ENCODE data around the gene PEAK1.
A peak's percentile ranks its signal among the peaks of the same experiment; 100 is the strongest.
"Not testable (repeated sequence)": the region's sequence is repeated elsewhere in the genome, so short reads cannot be mapped to it uniquely, and the experiment has no call there.

The PEAK1 gene

DNA sequence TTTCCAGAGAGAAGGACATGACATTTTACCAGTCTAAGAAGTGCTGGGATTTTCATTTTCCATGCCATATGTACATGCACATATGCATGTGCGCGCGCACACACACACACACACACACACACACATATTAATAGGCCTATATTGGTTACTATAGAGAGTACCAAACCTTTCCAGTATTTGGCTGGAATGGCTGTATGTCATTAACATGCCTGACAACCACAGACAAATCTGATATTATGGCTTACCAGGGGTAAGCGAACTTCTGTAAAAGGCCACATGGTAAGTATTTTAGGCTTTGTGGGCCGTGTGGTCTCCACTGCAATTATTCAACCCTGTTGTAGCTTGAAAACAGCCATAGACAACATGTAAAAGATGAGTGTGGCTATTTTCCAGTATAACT lies 251.8 kb downstream of the PEAK1 start:
- DNase-seq, result no peak

DNA sequence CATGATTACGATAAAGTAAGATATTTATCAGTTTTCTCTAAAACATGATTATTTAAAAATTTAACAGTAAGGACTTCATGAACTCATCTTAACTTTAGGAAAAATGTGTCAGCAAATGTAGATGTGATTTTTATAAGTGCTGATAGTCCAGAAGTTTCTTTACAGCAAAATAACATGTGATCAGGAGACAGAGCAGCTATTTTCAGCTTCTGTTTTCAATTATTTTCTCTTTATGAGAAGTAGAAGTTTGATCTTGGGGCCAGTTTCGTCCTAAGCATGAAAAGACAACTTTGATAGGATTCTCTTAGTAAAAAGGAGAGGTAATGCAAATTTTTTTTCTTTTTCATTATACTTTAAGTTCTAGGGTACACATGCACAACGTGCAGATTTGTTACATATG lies 252.5 kb downstream of the PEAK1 start:
- no peak for DNase-seq

DNA sequence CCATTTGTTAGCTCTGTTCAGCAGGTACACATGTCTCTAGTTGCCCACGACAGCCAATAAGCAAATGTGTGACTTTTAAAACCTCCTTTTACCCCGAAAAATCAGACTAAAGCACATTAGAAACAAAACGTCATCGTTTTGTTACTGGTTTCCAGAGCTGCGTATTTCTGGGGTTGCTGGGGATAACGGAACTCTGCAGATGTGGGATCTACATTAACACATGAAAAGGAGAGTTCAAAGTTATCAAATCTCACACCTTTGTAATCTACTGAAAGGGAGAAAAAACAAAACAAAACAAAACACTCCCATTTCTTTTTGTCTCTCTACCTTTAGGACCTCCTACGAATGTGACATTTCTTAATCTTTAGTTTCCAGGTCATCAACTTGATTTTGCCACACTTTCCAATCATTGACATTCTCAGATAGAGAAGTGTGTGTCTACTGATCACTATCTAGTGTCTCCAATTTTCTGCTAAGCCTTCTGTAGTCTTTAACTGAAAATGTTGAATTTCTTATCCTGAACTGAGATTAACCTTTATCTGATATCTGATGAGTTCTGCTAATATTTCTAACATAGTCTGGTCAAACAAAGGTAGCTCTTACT lies 256.0 kb downstream of the PEAK1 start:
- DNase-seq, result no peak

DNA sequence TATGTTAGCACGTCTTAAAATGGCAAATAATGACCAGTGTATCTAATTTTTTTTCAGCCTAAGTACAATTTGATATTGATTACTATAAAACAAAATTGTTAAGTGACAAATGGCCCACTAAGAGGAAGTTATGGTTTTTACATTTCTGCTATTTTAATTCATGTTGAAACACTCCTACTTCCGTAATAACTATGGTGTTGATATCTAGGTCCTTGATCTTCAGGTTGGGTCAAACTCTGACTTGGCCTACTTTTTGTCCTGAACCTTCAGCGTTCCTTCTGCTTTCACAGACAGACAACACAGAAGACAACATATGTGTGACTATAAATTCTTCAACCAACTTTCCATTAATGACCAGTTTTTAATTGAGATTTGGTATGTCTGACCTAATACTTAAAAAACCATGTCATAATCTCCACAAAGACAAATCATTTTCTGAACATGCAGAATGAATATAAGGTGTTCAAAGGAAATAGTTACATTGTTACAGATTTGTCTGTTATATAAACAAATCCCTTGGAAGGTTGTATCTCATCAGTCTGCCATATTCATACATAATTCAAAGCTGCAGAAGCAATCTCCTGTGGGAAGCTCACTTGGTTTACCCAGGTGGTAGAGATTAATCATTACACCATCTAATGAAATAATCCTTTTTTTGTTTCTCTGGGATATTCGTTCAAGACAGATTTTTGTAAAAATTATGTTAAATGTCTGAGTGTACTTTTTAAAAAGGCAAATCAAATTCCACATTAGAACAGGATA lies 256.9 kb downstream of the PEAK1 start:
- peak; percentile 65 for DNase-seq

DNA sequence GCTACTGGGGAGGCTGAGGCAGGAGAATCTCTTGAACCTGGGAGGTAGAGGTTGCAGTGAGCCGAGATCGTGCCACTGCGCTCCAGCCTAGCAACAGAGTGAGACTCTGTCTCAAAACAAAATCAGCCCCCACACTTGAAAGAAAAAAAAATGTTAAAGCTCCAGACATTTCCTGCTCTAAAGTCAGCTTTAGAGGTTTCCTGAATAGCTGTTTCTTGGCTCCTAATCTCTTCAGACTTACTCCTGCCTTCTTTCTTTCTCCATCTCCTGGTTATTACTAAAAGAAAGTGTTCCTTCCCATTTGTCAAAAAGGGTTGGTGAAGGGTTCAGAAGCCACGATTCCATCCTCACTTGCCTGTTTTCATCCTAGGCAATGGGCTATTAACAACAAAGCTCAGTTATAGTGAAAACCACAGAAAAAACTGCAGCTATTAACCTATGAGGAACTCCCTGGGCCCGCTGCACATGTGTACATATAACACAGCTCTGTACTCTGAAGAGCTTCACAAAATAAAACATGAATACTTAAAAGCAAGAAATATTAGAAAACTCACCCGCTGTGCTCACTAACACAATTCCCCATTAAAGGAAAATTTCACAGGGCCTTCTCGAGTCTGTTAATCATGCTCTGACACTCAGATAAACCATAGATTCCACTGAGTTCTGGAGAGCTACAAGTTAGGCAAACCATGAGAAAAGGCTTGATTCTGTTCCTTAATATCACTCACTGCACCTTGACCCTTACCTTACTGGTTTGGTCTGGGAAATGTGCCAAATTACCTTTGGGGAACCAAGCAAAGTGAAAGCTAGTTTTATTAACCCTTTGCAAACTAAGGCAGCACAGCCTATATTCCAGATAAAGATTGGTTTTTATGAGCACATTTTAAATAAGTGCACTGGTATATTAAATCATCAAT lies 259.1 kb downstream of the PEAK1 start:
- peak; percentile 16 for DNase-seq

DNA sequence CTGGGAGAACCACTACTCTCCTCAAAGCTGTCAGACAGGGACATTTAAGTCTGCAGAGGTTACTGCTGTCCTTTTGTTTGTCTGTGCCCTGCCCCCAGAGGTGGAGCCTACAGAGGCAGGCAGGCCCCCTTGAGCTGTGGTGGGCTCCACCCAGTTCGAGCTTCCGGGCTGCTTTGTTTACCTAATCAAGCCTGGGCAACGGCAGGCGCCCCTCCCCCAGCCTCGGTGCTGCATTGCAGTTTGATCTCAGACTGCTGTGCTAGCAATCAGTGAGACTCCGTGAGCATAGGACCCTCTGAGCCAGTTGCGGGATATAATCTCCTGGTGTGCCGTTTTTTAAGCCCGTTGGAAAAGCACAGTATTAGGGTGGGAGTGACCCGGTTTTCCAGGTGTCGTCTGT lies 263.9 kb downstream of the PEAK1 start:
- DNase-seq, result not testable (repeated sequence)

DNA sequence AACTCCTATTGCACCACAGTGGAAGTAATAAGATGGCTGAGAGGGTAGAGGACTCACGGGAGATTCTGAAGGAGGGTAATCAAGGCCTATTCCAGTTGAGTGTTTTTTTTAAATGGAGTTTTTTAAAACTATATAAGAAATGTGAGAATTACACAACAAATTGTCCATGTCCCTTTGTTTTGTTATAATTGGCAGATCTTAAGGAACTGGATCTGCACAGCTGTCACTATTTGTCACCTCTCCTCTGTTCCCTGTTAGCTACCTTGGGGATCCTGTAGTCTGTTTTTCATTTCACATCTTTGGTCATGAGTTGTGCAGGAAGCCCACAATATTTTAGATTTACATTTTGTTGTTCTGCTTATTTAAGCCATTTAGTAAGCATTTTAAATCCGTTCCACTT lies 271.7 kb downstream of the PEAK1 start:
- DNase-seq, result no peak

DNA sequence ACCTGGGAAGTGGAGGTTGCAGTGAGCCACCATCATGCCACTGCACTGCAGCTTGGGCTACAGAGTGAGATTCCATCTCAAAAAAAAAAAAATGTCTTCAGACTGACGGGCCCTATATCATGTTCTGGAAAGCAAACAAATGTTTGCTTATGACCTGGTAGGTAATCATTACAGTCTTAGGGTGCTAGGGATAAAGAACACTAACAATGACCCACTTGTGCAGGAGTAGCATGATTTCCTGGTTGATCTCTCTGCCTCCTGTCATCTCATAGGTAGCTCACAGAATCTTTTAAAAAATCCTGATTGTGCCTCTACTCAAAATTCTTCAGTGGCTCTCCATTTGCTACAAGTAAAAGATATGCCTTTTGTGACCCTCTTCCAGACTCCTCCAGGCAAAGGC lies 274.5 kb downstream of the PEAK1 start:
- DNase-seq, result no peak

DNA sequence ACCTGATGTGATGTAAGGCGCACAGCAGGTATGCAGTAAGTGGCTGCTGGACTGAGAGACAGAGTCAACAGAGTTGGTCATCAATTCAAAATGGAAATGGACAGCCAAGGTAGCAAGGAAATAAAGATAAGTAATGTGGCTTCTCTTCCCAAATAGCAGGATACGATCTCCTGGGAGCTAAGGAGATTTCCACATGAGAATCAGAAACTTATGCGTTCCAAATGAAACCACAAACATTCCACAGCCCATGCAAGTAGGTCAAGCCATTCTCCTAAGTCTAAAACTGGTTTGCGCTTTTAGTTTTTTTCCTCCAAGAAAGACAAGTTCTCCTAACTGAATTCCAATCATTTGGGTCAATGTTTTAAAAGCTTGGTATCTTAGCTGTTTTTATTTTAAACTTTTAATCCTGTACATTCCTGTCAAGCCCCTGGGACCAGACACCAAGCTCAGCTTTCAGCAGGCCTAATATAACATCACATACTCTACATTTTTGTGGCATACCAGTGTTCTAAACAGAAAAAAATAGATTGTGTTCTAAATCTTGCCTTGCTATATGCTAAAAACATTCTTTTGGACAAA lies 275.3 kb downstream of the PEAK1 start:
- DNase-seq, result no peak

DNA sequence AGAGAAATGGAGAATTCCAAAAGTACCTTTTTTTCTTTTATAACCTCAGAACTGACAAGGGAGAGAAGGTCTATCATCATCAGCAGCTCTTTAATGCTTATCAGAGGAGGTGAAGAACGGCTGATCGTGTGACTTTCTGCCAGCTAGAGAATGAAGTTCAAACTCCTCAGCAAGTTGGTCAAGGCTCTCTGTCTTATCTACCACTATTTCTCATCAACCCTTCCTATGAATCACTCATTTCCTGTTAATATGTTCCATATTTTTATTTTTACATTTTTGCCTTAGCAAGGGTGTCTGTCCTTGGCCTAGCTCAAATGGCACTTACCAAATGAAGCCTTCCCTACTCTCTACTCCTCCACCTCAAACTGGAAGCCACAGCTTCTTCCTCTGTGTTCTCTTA lies 275.9 kb downstream of the PEAK1 start:
- DNase-seq, result no peak

DNA sequence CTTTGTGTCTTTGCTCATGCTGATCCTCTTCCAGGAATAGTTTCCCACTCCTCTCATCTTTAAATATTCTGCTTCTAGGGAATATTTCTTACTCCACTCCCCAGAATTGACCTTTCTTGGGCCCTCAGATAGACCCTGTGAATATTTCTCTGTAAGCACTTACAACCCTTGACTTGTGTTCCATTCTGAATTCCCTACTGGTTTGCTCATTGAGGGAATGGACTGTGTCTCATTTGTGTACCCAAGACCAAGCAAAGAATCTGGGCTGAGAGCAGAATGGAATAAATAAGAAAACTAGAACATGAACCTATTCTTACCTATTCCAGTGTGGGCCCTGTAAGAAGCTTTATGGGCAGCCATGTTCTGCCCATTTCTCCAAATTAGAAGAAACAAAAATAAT lies 276.3 kb downstream of the PEAK1 start:
- DNase-seq, result no peak

DNA sequence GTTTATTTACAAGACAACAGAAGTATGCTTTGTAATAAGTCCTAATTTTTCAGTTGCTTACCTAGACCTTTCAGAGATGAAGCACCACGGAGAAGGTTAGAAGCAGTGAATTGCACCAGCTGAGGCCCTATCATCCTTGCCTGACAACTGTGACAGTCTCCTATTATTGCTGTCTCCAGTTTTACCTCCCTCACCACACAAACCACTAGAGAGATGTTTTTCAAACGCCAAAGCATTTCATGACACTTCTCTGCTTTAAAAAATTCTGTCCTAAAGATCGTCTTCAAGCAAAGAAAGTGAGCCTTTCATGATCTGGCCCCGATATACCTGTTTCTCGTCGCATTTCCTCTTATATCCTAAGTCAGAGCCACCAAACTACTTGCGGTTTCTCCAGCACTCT lies 276.7 kb downstream of the PEAK1 start:
- DNase-seq, result no peak

DNA sequence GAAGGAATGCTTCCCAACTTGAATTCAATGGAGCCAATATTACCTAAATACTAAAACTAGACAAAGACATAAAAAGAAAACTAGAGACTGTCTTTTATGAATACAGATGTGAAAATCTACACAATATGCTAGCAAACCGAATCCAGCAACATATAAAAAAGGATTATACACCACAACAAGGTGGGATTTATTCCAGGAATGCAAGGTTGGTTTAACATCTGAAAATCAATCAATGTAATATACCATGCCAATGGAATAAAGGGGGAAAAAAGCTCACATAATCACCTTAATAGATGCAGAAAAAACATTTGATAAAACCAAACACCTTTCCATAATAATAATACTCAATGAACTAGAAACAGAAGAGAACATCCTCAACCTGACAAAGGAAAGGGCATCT lies 279.7 kb downstream of the PEAK1 start:
- DNase-seq, result no peak

DNA sequence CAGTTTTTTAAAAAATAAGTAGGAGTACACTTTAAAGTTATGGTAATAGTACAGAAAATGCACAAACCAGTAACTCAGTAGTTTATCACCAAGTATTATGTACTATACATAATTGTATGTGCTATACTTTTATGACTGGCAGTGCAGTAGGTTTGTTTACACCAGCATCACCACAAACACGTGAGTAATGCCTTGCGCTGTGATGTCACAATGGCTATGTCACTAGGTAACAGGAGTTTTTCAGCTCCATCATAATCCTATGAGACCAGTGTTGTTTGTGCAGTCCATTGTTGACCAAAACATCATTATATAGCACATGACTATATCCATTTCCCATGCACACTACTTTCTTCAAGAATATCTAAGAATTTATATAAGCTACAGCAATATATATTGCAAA lies 280.6 kb downstream of the PEAK1 start:
- DNase-seq, result no peak

DNA sequence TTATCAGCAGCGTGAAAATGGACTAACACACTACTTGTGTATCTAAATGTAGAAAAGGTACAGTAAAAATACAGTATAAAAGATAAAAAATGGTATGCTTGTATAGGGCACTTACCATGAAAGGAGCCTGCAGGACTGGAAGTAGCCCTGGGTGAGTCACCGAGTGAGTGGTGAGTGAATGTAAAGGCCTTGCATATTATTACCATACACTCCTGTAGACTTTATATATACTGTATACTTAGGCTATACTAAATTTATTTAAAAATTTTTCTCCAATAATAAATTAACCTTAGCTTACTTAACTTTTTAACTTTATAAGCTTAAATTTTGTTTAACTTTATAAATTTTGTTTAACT lies 281.8 kb downstream of the PEAK1 start:
- DNase-seq, result no peak

DNA sequence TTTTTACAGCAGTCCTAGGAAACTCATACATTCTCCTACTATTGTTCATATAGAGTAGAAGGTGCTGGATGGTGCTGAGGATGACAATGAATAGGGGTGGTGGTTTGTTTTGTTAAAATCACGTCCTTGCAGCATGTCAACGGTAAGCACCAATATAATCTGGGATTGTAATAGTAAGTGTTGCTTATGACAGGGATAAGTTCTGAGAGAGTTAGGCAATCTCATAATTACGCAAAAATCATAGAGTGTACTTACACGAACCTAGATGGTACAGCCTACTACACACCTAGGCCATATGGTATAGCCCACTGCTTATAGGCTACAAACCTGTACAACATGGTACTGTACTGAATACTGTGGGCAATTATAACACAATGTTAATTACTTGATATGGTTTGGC lies 284.7 kb downstream of the PEAK1 start:
- no peak for DNase-seq

DNA sequence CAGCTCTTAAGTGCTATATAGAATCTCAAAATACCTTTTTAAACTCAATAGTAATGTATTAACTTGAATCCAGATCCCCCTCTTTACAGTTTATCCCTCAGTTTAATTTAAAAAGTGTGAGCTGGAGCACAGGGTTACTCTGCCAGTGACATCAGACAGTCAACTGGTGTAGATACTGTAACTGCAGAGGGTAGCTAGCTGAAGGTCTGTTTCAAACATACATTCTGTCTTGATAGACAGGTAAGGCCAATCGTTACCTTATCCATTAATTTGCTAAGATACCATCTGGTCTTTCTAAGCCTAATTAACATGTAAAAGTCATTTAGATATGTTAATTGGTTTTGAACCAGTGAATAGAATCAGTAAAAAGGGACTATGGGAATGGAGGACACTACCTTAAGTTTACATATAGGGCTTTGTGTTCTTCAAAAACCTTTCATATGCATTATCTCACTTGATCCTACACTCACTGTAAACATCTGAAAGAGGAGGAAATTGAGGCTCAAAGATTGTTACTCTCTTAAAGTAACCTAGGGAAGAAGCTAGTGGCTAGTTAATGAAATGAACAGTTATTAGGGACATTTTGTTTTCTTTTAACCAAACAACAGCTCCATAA lies 289.5 kb downstream of the PEAK1 start:
- DNase-seq, result no peak

DNA sequence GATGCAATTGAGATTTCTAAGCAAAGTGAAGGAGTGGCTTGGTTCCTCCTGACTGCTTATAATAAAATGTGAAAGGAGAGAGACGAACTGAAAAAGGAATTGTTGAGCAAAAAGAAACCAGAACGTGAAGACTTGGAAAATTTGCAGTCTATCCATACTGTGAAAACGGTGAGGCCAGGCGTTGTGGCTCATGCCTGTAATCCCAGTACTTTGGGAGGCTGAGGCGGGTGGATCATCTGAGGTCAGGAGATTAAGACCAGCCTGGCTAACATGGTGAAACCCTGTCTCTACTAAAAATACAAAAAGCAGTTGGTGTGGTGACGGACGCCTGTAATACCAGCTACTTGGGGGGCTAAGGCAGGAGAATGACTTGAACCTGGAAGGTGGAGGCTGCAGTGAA lies 292.3 kb downstream of the PEAK1 start:
- DNase-seq, result no peak

DNA sequence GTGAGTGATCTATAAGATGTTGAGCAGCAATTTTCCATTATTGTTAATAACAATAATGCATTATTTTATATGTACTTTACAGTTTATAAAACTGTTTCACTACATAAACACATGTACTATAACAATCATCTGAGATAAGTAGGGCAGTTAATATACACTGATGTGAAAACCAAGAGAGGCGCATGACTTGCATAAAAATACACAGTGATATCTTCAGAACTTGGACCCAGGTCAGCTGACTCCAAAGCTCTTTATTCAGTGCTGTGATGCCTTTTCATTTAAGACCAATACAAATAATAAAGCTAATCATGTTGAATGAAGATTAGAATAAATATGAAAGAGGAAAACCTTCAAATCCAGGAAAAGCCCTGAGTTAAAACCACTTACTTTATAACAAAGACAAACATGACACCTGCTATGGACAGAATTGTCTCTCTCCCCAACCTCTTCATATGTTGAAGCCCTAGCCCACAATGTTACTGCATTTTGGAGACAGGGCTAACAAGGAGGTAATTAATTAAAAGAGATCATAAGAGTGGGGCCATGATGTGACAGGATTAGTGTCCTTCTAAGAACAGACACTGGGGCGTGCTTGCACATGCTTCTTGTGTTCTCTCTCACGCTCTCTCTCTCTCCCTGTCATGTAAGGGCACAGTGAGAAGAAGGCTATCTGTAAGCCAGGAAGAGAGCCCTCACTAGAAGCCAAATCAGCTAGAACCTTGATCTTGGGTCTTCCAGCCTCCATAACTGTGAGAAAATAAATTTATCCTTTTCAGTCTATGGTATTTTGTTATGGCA lies 293.2 kb downstream of the PEAK1 start:
- DNase-seq, result no peak

DNA sequence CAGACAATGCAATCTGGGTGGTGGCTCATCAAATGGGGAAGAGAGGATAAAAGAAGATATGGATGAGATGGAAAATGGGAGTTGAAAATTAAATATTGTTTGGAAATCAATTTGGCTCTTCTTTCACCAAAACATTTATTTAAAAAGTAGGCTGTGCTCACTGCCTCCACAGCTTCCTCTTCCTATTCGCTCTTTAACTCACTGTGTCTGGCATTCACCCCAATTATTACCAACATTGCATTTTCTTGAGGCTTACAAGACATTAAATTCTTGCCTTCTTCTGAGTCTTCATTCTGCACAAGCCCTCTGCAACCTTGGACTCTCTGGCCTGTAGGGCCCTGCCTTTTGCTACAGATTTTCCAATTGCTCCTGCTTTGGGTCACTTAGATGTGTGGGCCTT lies 296.1 kb downstream of the PEAK1 start:
- DNase-seq, result no peak

DNA sequence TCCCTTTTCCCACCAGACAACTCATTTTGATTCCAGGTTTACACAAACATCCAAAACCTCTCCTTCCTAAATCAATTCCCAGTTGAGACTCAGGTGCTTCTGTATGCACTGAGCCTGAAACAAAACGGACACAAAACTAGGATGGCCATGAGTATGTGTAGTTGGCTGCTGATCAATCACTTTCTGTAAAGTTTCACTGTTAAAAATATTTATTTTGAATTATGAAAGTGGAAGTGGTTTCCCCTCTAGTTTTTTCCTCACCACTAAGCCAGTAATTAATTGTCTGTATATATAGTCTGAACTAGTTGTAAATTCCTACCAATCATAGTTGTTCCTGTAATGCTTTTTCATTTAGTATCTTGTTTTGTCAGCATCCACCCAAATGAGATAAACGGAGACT lies 297.3 kb downstream of the PEAK1 start:
- no peak for DNase-seq

DNA sequence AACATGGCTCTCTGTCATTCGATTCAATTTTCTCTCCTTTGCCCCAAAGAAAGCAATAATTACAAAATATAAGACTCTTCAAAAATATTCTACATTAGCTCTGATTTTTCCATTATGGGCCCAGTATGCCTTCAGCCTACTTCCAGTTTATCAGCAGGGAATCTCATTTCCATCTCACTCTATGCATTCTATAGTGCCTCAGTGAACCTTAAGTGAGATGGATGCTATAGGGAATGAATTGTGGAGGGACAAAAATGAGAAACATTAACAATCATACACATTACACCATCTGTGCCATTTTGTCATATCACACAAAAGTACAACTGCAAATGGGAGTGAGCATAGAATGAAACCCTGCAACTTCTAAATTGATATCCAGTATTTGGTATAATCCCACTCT lies 298.3 kb downstream of the PEAK1 start:
- no peak for DNase-seq
